Choroid plexus epithelial cell (primary cell): Measurements from ENCODE around the gene CDC42BPA.

ENCODE experiments used
- DNase-seq: peaks from one replicate; pipeline ENCODE4 v3.0.0-alpha.2; 2010; ENCODE audit warnings: low read depth
- H3K4me3 ChIP-seq: 2 replicates; pipeline ENCODE4 v1.5.1; 2011; ENCODE audit warnings: low read depth, mild to moderate bottlenecking, control low read depth, low read length, moderate library complexity
- CTCF ChIP-seq: conservative IDR thresholded peaks from 2 replicates; pipeline ENCODE4 v1.5.1; 2011; ENCODE audit warnings: low read depth, mild to moderate bottlenecking, control low read depth, inconsistent platforms, low read length, moderate library complexity

CDC42BPA gene

GRCh38 chr1:227223171-227223806 is 95.0 kb downstream of the CDC42BPA start:
- no peak overlapping the region for H3K4me3 ChIP-seq
- TF ChIP-seq CTCF, result no peak
- DNase-seq, result no peak

- no peak overlapping the region for H3K4me3 ChIP-seq
- DNase-seq, result no peak
- no peak for TF ChIP-seq CTCF
Measured at GRCh38 chr1:227219715-227220292, 98.5 kb downstream of the CDC42BPA start.

- DNase-seq, result no peak
- no peak for TF ChIP-seq CTCF
- H3K4me3 ChIP-seq, result no peak overlapping the region
Measured at GRCh38 chr1:227218870-227219573, 99.3 kb downstream of the CDC42BPA start.

- DNase-seq, result peak; percentile 7
- no peak for TF ChIP-seq CTCF
Measured at GRCh38 chr1:227215863-227216510, 102.3 kb downstream of the CDC42BPA start.

GRCh38 chr1:227214207-227214606 is 104.1 kb downstream of the CDC42BPA start:
- TF ChIP-seq CTCF, result no peak
- no peak for DNase-seq
- H3K4me3 ChIP-seq, result no peak overlapping the region

More at GRCh38 chr1:227215863-227216510, 102.3 kb downstream of the CDC42BPA start:
- H3K4me3 ChIP-seq, result no peak overlapping the region

- H3K4me3 ChIP-seq, result no peak overlapping the region
- peak; percentile 8 for DNase-seq
- no peak for TF ChIP-seq CTCF
Measured at GRCh38 chr1:227213426-227213825, 104.9 kb downstream of the CDC42BPA start.
